Measurements from ENCODE around the gene CDC5L. TPM values are rescaled to one million over a fixed set of nuclear protein-coding genes. Genes with fewer than 3 reads are reported as not detected.

The CDC5L gene
- total RNA-seq, 2 donors from 2014 or later, result 18.0 to 18.9 TPM

- Histone ChIP-seq H3K4me3 (no peak overlapping the region), H3K9me3 (no peaks in the 10 kb centered on the region), H3K4me1 (replicated peaks) (peaks cover 4% of the 10 kb centered on the region), H3K36me3 (no peaks in the 10 kb centered on the region), H3K27me3 (replicated peaks; ENCODE audit: insufficient read depth) (no peaks in the 10 kb centered on the region), H3K27ac (peak overlapping the region in 1 of 2 donors; percentile 5)
- WGBS, result 63% methylated on average over 1 of the region's 1 CpG
- peak; percentile 29 for DNase-seq (ENCODE audit: low spot score)
- intact Hi-C loops (cut with DNase I), result no loop called here
- peak; percentile 17 for TF ChIP-seq POLR2AphosphoS5 (IDR thresholded peaks at IDR 0.05)
- peak in 3 of 4 experiments; percentile 68 to 82 (median 69) for TF ChIP-seq CTCF (IDR thresholded peaks at IDR 0.05)
- TF ChIP-seq POLR2A (IDR thresholded peaks at IDR 0.05), result no peak
These were observed 43.7 kb downstream of the CDC5L start for GRCh38 chr6:44431118-44431725.

GRCh38 chr6:44432227-44432626 is 44.7 kb downstream of the CDC5L start:
- H3K4me3 ChIP-seq, result no peak overlapping the region
- H3K9me3 ChIP-seq, result no peaks in the 10 kb centered on the region
- WGBS, result 42% methylated on average over 2 of the region's 2 CpGs
- H3K27me3 ChIP-seq (replicated peaks; ENCODE audit: insufficient read depth), result no peaks in the 10 kb centered on the region
- intact Hi-C loops (cut with DNase I), result no loop called here
- no peaks in the 10 kb centered on the region for H3K36me3 ChIP-seq
- no peak for DNase-seq (ENCODE audit: low spot score)
- TF ChIP-seq POLR2AphosphoS5 (IDR thresholded peaks at IDR 0.05) (no peak), CTCF (IDR thresholded peaks at IDR 0.05) (no peak), POLR2A (IDR thresholded peaks at IDR 0.05) (no peak)
- H3K4me1 ChIP-seq (replicated peaks), result peaks cover 4% of the 10 kb centered on the region
- peak overlapping the region in 1 of 2 donors; percentile 7 for H3K27ac ChIP-seq

- TF ChIP-seq POLR2AphosphoS5 (IDR thresholded peaks at IDR 0.05) (peak; percentile 62), POLR2A (IDR thresholded peaks at IDR 0.05) (no peak), CTCF (IDR thresholded peaks at IDR 0.05) (no peak)
- H3K27ac ChIP-seq, result peak overlapping the region in 1 of 2 donors; percentile 7
- WGBS, result 55% methylated on average over 1 of the region's 1 CpG
- DNase-seq (ENCODE audit: low spot score), result no peak
- intact Hi-C loops (cut with DNase I), result no loop called here
- H3K4me3 ChIP-seq, result no peak overlapping the region
- no peaks in the 10 kb centered on the region for H3K9me3 ChIP-seq
- no peaks in the 10 kb centered on the region for H3K27me3 ChIP-seq (replicated peaks; ENCODE audit: insufficient read depth)
- peaks cover 4% of the 10 kb centered on the region for H3K4me1 ChIP-seq (replicated peaks)
- H3K36me3 ChIP-seq, result no peaks in the 10 kb centered on the region
These were observed 45.2 kb downstream of the CDC5L start for GRCh38 chr6:44432726-44433125.

GRCh38 chr6:44435500-44435899 is 48.0 kb downstream of the CDC5L start:
- Histone ChIP-seq H3K9me3 (no peaks in the 10 kb centered on the region), H3K27ac (no peak overlapping the region), H3K36me3 (no peaks in the 10 kb centered on the region), H3K4me3 (no peak overlapping the region), H3K27me3 (replicated peaks; ENCODE audit: insufficient read depth) (no peaks in the 10 kb centered on the region), H3K4me1 (replicated peaks) (peaks cover 4% of the 10 kb centered on the region)
- no peak for TF ChIP-seq CTCF (IDR thresholded peaks at IDR 0.05)
- no peak for DNase-seq (ENCODE audit: low spot score)
- intact Hi-C loops (cut with DNase I), result no loop called here
- 98% methylated on average over 3 of the region's 3 CpGs for WGBS

GRCh38 chr6:44438827-44439226 is 51.3 kb downstream of the CDC5L start:
- TF ChIP-seq CTCF (IDR thresholded peaks at IDR 0.05) (no peak), POLR2A (IDR thresholded peaks at IDR 0.05) (no peak), POLR2AphosphoS5 (IDR thresholded peaks at IDR 0.05) (no peak)
- no peaks in the 10 kb centered on the region for H3K36me3 ChIP-seq
- H3K4me1 ChIP-seq (replicated peaks), result peaks cover 4% of the 10 kb centered on the region
- DNase-seq (ENCODE audit: low spot score), result no peak
- intact Hi-C loops (cut with DNase I), result no loop called here
- no peaks in the 10 kb centered on the region for H3K9me3 ChIP-seq
- no peaks in the 10 kb centered on the region for H3K27me3 ChIP-seq (replicated peaks; ENCODE audit: insufficient read depth)
- no peak overlapping the region for H3K4me3 ChIP-seq
- no peak overlapping the region for H3K27ac ChIP-seq

Measured in prostate gland (tissue), 2 donors.